A673 (cell line): ENCODE measurements around the gene MAP3K3. TPM values are rescaled to one million over a fixed set of nuclear protein-coding genes. Genes with fewer than 3 reads are reported as not detected.

Experiments
- BruUV-seq: library from RNA; stranded (reverse); fragments of 400-500 nt; replicated peaks from 2 replicates; lab custom pipeline; 2021; lab: Mats Ljungman, UMichigan
- CTCF ChIA-PET: fragments of 300-600 bp; sonication (Branson Sonifier 250); formaldehyde crosslinking; loops from one replicate; lab custom pipeline; 2022; ENCODE audit warnings: antibody characterized with exemption; lab: Charles Lee
- POLR2A ChIA-PET: fragments of 300-600 bp; sonication (Branson Sonifier 250); formaldehyde crosslinking; loops from one replicate; lab custom pipeline; 2022; ENCODE audit warnings: antibody characterized with exemption; ENCODE audit not compliant: low non-redundant PET; lab: Charles Lee
- DNase-seq: peaks from one replicate; pipeline ENCODE4 v3.0.0-alpha.2; 2015; ENCODE audit warnings: low spot score
- H3K27ac ChIP-seq: fragments of 200-600 bp; sonication (generic); 2 replicates; pipeline ENCODE4 v1.5.1; 2016; ENCODE audit warnings: mixed run types, low read depth, mild to moderate bottlenecking, mixed read lengths, antibody characterized with exemption, low read length; ENCODE audit not compliant: poor library complexity, severe bottlenecking
- H3K27me3 ChIP-seq: fragments of 200-600 bp; sonication (generic); replicated peaks from 2 replicates; pipeline ENCODE4 v1.6.1; 2017; ENCODE audit warnings: mixed run types, low read depth, mild to moderate bottlenecking, mixed read lengths, antibody characterized with exemption, low read length; ENCODE audit not compliant: insufficient read depth, poor library complexity
- H3K36me3 ChIP-seq: fragments of 200-600 bp; sonication (generic); 2 replicates; pipeline ENCODE4 v1.6.1; 2016; ENCODE audit warnings: mixed run types, mild to moderate bottlenecking, mixed read lengths, antibody characterized with exemption, low read length; ENCODE audit not compliant: insufficient read depth, poor library complexity, severe bottlenecking
- H3K4me1 ChIP-seq: fragments of 200-600 bp; sonication (generic); 2 replicates; pipeline ENCODE4 v1.6.1; 2017; ENCODE audit warnings: mixed run types, mild to moderate bottlenecking, mixed read lengths, antibody characterized with exemption, low read length; ENCODE audit not compliant: insufficient read depth, poor library complexity, severe bottlenecking
- H3K4me3 ChIP-seq: fragments of 200-600 bp; sonication (generic); 2 replicates; pipeline ENCODE4 v1.5.1; 2016; ENCODE audit warnings: low read depth, mixed run types, mild to moderate bottlenecking, mixed read lengths, low read length; ENCODE audit not compliant: poor library complexity, severe bottlenecking
- H3K9me3 ChIP-seq: fragments of 200-600 bp; sonication (generic); 2 replicates; pipeline ENCODE4 v1.6.1; 2016; ENCODE audit warnings: mixed run types, low read depth, mild to moderate bottlenecking, mixed read lengths, antibody characterized with exemption, low read length; ENCODE audit not compliant: poor library complexity, severe bottlenecking
- CTCF ChIP-seq: fragments of 300-800, 200-600 bp; sonication (generic); conservative IDR thresholded peaks from 2 replicates; pipeline ENCODE4 v1.5.1; 2017; ENCODE audit warnings: low read depth, mild to moderate bottlenecking, antibody characterized with exemption, low read length, moderate library complexity, mixed read lengths
- EZH2 ChIP-seq: fragments of 200-600 bp; sonication (generic); IDR thresholded peaks from 2 replicates; pipeline ENCODE4 v1.6.1; 2017; ENCODE audit warnings: borderline replicate concordance, low read depth, mild to moderate bottlenecking, mixed read lengths, antibody characterized with exemption, low read length; ENCODE audit not compliant: poor library complexity, severe bottlenecking
- intact Hi-C: fragments of 100-400 bp; cut with micrococcal nuclease; formaldehyde crosslinking; loops from one replicate; pipeline ENCODE4 v1.10.0; 2022; ENCODE audit not compliant: unreplicated experiment
- total RNA-seq: library from RNA; stranded (reverse); gene quantifications from 2 replicates; pipeline ENCODE4 v1.2.3, GENCODE V29; 2021

Gene MAP3K3
- total RNA-seq, 1 experiment from 2014 or later, result 25.9 TPM

DNA sequence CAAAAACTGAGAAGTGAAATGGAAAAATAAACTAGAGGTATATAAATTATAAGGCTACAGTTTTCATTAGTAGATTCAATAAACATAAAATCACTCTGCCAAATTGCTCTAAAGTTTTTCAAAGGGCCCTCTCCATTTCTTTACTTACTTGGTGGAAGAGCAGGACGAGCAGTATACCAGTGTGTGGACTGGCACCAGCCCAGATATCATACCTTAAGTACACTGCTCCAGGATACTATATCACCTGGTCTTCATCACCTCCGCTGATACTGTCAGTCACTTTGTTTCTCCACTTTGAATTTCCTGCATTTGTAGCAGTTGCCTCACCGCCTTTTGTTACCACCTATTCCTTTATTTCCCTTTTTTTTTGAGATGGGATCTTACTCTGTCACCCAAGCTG lies 37.6 kb downstream of the MAP3K3 start:
- ChIA-PET CTCF (no interaction called here), POLR2A (no interaction called here)
- no peak for DNase-seq
- Histone ChIP-seq H3K4me1 (no peaks in the 10 kb centered on the region), H3K36me3 (no peaks in the 10 kb centered on the region), H3K9me3 (no peaks in the 10 kb centered on the region), H3K27me3 (no peaks in the 10 kb centered on the region), H3K4me3 (no peak overlapping the region), H3K27ac (no peak overlapping the region)
- intact Hi-C loops, result no loop called here
- TSS peak; percentile 34 for BruUV-seq
- TF ChIP-seq CTCF, result no peak
- TF ChIP-seq EZH2, result no peak

GRCh38 chr17:63665527-63666214 lies 43.5 kb downstream of the MAP3K3 start:
- intact Hi-C loops, result no loop called here
- BruUV-seq, result no TSS peak

DNA sequence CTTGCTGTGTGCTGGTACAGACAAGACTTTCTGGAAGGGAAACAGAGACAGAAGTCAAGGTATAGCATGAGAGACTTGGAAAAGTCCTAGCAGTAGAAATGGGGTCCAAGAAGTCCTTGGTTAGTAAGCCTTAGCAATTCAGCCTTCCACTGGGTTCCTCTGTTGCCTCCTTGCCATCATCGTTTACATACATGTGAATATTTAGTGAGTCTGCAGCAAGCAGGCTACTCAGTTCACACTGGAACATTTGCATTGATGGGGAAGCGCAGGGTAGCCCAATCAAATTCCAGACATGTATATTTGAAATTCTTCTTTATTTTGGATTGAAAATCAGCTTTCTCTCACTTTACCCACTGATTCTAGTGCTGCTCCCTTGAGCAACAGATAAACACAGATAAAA lies 50.6 kb downstream of the MAP3K3 start:
- ChIA-PET POLR2A (no interaction called here), CTCF (no interaction called here)
- intact Hi-C loops, result no loop called here
- Histone ChIP-seq H3K9me3 (no peaks in the 10 kb centered on the region), H3K4me1 (peaks cover 34% of the 10 kb centered on the region), H3K4me3 (no peak overlapping the region), H3K36me3 (no peaks in the 10 kb centered on the region), H3K27ac (no peak overlapping the region), H3K27me3 (no peaks in the 10 kb centered on the region)
- TF ChIP-seq EZH2 (no peak), CTCF (no peak)
- DNase-seq, result no peak
- no TSS peak for BruUV-seq

More at GRCh38 chr17:63665527-63666214, 43.5 kb downstream of the MAP3K3 start:
- POLR2A ChIA-PET, result no interaction called here
- H3K4me1 ChIP-seq, result no peaks in the 10 kb centered on the region
- peaks cover 5% of the 10 kb centered on the region for H3K36me3 ChIP-seq
- H3K4me3 ChIP-seq, result no peak overlapping the region
- no peak for DNase-seq
- H3K27me3 ChIP-seq, result no peaks in the 10 kb centered on the region
- TF ChIP-seq CTCF (no peak), EZH2 (no peak)
- no peaks in the 10 kb centered on the region for H3K9me3 ChIP-seq
- H3K27ac ChIP-seq, result no peak overlapping the region
- CTCF ChIA-PET, result no interaction called here
